Neural progenitor cell (in vitro differentiated cells): Measurements from ENCODE around the gene GOLGA6A.

Experiments used
- EZH2 ChIP-seq: fragments of 200-600 bp; sonication (generic); IDR thresholded peaks from 2 replicates; pipeline ENCODE4 v1.6.1; 2017; ENCODE audit warnings: antibody characterized with exemption, mild to moderate bottlenecking, moderate library complexity
- EZH2phosphoT487 ChIP-seq: fragments of 200-600 bp; sonication (generic); IDR thresholded peaks from 2 replicates; pipeline ENCODE4 v1.6.1; 2017; ENCODE audit warnings: antibody characterized with exemption
- TF ChIP-seq, protein P1 (sequence below): fragments of 200-600 bp; sonication (generic); IDR thresholded peaks from 2 replicates; pipeline ENCODE4 v1.5.1; 2017; ENCODE audit warnings: antibody characterized with exemption, mild to moderate bottlenecking

DNA sequence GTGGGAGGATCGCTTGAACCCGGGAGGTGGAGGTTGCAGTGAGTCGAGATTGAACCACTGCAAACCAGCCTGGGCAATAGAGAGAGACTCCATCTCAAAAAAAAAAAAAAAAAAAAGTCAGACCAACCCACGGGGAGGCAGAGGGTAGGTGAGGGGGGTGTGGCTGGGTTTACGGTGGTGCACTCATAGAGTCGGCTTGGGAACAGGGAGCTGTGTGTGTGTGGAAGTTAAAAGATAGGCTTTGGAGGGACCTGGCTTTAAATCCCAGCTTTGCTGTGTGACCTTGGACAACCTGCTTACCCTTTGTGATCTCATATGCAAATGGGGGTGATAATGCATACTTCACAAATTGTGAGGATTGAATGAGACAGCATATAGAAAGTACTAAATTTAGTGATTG, 38.1 kb upstream of the GOLGA6A start:
- no peak for TF ChIP-seq EZH2
- TF ChIP-seq, protein P1, sequence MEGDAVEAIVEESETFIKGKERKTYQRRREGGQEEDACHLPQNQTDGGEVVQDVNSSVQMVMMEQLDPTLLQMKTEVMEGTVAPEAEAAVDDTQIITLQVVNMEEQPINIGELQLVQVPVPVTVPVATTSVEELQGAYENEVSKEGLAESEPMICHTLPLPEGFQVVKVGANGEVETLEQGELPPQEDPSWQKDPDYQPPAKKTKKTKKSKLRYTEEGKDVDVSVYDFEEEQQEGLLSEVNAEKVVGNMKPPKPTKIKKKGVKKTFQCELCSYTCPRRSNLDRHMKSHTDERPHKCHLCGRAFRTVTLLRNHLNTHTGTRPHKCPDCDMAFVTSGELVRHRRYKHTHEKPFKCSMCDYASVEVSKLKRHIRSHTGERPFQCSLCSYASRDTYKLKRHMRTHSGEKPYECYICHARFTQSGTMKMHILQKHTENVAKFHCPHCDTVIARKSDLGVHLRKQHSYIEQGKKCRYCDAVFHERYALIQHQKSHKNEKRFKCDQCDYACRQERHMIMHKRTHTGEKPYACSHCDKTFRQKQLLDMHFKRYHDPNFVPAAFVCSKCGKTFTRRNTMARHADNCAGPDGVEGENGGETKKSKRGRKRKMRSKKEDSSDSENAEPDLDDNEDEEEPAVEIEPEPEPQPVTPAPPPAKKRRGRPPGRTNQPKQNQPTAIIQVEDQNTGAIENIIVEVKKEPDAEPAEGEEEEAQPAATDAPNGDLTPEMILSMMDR = no peak
- no peak for TF ChIP-seq EZH2phosphoT487
